CD4-positive, alpha-beta T cell treated with Interleukin-21 for 1 hour (primary cell): Measurements from ENCODE around the gene UPK3B.
"Not testable (repeated sequence)": the region's sequence is repeated elsewhere in the genome, so short reads cannot be mapped to it uniquely, and the experiment has no call there.

Source experiments
- DNase-seq: peaks from one replicate; pipeline ENCODE4 v3.0.0-alpha.2; 2020

Gene UPK3B

DNA sequence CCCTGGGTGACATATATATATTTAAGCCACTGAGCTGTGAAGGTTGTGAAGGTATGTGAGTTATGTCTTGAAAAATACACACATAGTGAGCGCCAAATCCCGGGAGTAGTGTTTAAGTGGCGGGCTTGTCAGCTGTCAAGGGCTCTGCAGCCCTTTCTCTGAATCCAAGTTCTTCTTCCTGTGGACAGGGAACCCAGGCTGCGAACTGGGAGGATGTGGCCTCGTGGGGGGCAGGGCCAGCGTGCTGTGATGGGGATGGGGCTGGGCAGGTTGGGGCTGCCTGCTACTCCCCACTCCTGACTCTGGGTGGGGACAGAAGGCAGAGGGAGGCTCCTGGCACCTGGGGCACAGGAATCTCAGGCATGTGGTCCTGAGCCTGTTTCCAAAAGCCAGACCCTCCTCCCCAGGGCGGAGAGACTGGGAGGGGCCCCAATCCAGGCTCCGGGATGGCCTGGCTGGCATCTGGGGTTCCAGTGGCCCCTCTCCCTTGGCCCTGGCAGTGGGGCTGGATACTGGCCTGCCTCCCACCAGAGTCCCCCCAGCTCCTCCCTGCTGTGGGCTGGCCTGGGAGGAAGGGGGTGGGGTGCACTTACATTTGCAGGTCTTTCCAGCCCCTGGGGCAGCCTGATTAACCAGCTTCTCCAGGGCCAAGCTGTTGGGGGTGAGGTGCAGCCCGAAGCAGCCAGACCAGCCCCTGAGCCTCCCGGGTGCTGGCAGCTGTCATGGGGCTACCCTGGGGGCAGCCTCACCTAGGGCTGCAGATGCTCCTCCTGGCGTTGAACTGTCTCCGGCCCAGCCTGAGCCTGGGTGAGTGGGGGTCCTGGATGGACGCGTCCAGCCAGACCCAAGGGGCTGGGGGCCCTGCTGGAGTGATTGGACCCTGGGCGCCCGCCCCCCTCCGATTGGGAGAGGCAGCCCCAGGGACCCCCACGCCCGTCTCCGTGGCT, at the start of gene UPK3B:
UPK3B (plus strand) TSS at position 622 of the 947 bp plus-strand sequence; CDS start at position 723, 101 bp downstream.
- DNase-seq, result no peak

DNA sequence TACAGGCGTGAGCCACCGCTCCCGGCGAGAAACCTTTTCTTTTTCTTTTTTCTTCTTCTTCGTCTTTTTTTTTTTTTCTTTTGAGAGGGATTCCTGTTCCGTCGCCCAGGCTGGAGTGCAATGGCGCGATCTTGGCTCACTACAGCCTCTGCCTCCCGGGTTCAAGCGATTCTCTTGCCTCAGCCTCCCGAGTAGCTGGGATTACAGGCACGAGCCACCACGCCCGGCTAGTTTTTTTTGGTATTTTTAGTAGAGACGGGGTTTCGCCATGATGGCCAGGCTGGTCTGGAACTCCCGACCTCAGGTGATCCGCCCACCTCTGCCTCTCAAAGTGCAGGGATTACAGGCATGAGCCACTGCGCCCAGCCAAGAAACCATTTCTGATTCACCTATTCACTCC, 49.6 kb upstream of the UPK3B start:
- DNase-seq, result not testable (repeated sequence)

DNA sequence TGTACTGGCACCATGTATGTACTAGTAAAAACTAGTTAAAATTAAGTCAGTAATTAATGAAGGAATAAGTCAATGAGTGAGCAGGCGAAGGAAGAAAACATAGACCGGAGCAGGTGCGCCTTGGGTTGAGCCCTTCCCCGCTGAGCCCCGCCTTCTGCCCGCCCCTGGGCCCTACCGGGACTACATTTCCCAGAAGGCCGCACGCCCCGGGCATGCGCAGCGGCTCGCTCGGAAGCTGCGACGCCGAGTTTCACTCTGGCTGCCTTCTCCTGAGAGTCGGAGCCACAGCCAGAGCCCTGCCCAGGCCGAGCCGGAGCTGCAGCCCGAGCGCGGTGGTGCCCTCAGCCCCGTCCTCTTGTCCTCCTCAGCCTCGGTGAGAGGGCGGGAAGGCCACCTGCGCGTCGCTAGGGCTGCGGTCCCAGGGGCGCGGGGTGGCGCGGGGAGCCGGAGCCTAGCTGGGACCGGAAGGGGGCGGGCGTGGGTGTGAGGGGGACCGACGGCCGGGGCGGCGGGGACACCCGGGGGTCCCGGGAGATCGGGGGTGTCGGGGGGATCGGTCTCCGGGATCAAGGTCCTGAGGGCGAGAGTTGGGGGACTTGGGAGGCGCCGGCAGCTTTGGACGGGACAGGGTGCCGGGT, 48.8 kb upstream of the UPK3B start, which contains the start of gene DTX2:
DTX2 (plus strand) TSS at position 246 of the 638 bp plus-strand sequence. CDS start 18,801 bp downstream, outside the sequence.
- DNase-seq, result peak; percentile 51

DNA sequence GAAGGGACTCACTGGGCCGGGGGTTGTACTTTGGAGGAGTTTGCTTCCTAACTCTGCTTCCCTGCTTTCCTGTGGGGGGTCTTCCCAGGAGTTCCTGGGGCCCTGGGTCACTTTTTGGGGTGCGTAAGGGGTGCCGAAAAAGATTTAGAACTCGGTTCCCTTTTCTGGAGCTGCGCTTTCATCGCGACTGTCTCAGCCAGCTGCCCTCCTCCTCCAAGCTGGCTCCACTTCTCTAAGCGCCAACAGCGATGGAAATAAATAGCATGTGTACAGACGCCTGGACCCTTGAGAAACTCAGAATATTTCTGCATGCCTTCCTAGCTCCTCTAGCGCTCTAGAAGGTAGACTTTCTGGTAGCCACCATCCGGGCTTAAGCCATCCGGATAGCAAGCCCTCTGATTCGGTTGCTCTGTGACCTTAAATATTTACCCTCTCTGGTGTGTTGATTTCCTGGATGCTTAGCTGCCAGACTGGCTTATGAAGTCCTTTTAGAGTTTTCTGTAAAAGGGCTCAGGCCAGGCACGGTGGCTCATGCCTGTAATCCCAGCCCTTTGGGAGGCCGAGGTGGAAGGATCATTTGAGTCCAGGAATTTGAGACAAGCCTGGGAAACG, 48.0 kb upstream of the UPK3B start:
- DNase-seq, result not testable (repeated sequence)

DNA sequence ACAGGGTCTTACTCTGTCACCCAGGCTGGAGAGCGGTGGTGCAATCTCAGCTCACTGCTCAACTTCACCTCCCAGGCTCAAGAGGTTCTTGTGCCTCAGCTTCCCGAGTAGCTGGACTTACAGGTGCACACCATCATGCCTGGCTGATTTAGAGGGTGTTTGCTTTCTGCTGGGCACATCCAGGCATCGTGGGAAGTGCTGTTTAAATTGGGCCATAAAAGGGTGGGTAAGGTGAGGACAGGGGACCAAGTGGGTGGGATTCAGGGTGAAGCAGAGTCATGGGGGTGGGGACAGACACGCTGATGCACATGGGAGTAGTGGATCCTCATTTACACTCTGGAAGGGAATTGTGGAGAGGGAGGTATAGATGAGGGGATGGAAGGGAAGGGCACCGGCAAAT, 45.4 kb upstream of the UPK3B start:
- not testable (repeated sequence) for DNase-seq

DNA sequence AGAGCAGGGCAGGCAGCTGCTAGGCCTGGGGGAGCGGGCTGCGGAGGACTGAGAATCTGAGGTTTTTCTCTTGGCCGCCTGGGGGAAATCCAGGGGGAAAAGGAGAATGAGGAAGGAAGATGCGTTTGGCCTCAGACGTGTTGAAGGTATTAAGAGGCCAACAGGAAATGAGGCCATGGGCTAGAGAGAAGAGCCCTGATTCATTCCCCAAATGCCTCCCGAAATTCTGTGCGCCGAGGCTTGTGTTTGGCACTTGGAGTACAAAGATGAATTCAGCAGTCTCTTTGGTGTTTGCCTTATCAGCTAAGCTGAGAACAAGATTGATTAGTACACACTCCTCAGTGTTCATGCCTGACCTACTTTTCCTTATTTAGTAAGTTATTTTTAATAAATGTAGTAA, 44.4 kb upstream of the UPK3B start:
- not testable (repeated sequence) for DNase-seq

GRCh38 chr7:76467743-76468404, 42.5 kb upstream of the UPK3B start:
- DNase-seq, result not testable (repeated sequence)

GRCh38 chr7:76471556-76472221, 38.7 kb upstream of the UPK3B start:
- not testable (repeated sequence) for DNase-seq

GRCh38 chr7:76473097-76473496, 37.3 kb upstream of the UPK3B start:
- not testable (repeated sequence) for DNase-seq

- not testable (repeated sequence) for DNase-seq
These were observed 34.1 kb upstream of the UPK3B start for GRCh38 chr7:76476280-76476679.

DNA sequence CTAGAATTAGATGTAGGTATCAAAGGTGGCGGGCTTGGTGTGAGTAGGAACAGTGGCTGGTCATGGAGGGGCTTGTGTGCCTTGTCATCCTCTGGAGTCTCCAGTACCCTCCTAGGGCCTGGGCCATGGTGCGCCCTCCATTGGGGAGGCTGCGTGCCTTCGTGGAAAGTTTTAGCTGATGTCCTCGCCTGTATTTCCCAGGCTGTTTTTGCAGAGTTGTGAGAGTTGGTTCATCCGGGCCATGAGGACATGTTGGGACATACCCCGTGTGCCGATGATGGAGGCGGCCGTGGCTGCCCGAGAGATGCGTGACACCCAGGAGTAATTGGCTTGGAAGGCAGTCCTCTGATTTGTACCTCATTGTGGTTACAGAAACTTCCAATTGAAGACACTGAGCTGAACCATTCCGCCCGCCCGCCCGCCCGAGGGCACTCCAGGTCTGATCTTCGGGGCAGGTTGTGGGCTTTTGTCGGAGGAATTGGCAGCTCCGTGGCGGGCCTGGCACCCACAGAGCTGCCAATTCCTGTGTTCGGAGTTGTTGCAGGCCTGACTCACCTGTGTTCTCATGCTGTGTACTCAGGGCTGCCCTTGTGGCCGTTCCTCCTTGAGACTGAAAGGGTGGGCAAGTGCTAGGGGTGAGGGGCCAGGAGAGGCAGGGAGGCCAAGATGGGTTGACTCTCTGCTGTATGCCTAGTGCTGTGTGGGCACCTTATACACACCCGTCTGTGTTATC, 33.4 kb upstream of the UPK3B start:
- not testable (repeated sequence) for DNase-seq

GRCh38 chr7:76479628-76480027, 30.7 kb upstream of the UPK3B start:
- not testable (repeated sequence) for DNase-seq

GRCh38 chr7:76480403-76481253, 29.7 kb upstream of the UPK3B start:
- DNase-seq, result not testable (repeated sequence)

DNA sequence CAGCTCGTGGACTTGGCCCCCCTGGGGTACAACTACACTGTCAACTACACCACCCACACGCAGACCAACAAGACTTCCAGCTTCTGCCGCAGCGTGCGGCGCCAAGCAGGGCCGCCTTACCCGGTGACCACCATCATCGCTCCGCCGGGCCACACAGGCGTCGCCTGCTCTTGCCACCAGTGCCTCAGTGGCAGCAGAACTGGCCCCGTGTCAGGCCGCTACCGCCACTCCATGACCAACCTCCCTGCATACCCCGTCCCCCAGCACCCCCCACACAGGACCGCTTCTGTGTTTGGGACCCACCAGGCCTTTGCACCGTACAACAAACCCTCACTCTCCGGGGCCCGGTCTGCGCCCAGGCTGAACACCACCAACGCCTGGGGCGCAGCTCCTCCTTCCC, 27.7 kb upstream of the UPK3B start:
- DNase-seq, result not testable (repeated sequence)

- not testable (repeated sequence) for DNase-seq
These were observed 27.3 kb upstream of the UPK3B start for GRCh38 chr7:76483081-76483480.

- DNase-seq, result not testable (repeated sequence)
These were observed 25.9 kb upstream of the UPK3B start for GRCh38 chr7:76484456-76484855.

- not testable (repeated sequence) for DNase-seq
These were observed 24.3 kb upstream of the UPK3B start for GRCh38 chr7:76485822-76486610.

DNA sequence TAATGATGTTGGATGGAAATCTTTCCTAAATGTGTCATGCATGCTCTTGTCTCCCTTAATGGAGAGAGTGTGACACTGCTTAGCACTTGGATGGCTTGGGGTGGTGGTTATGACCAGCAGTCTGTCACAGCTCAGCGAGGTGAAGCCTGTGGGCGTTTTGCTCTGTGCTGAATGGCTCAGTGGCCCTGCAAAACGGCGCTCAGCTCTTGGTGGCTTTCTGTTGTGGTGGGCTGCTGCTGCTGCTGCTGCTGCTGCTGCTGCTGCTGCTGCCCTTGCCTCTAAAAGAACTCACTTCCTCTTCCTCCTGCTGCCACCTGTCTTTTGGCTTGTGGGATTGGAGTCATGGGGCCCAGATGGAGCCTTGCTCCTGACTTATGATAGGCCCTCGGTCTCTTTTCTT, 23.7 kb upstream of the UPK3B start:
- peak; percentile 30 for DNase-seq

- DNase-seq, result not testable (repeated sequence)
These were observed 22.4 kb upstream of the UPK3B start for GRCh38 chr7:76487969-76488368.
